ENCODE data around the gene PMM2. TPM values are rescaled to one million over a fixed set of nuclear protein-coding genes. Genes with fewer than 3 reads are reported as not detected.

Gene PMM2
- total and polyA plus RNA-seq, 2 experiments from 2014 or later, result 38.2 to 60.4 TPM

GRCh38 chr16:8807189-8807588, 9.6 kb downstream of the PMM2 start (continued):
- TF ChIP-seq POLR2AphosphoS5 (IDR thresholded peaks at IDR 0.05; ENCODE audit: low read depth) (no peak), EZH2phosphoT487 (IDR thresholded peaks at IDR 0.05; ENCODE audit: unreplicated experiment) (no peak), ZNF114 (CRISPR knock-in tag; IDR thresholded peaks at IDR 0.05) (no peak), JUNB (IDR thresholded peaks at IDR 0.05; ENCODE audit: unreplicated experiment) (no peak), ZNF462 (CRISPR knock-in tag; IDR thresholded peaks at IDR 0.05) (no peak)

GRCh38 chr16:8808009-8808408, 10.4 kb downstream of the PMM2 start:
- H3K27me3 Mint-ChIP-seq (ENCODE audit: insufficient read depth, low read depth, poor library complexity), result peaks cover 7% of the 10 kb centered on the region
- no peaks in the 10 kb centered on the region for H3K27me3 ChIP-seq (ENCODE audit: insufficient read depth)
- no peaks in the 10 kb centered on the region for H3K4me1 ChIP-seq (ENCODE audit: insufficient read depth)
- peaks cover 46% of the 10 kb centered on the region for H3K79me2 ChIP-seq (replicated peaks; ENCODE audit: insufficient read depth)
- no peak overlapping the region for H3K27ac ChIP-seq (ENCODE audit: low read depth)
- peaks cover 96% of the 10 kb centered on the region for H3K36me3 Mint-ChIP-seq (ENCODE audit: low read depth)
- ATAC-seq, result no peak
- H3K27ac Mint-ChIP-seq, result no peak overlapping the region
- H3K4me3 Mint-ChIP-seq, result no peak overlapping the region
- no peak overlapping the region for H2AFZ ChIP-seq
- no peaks in the 10 kb centered on the region; the same call in 2 of the 3 replicates for H3K9me3 Mint-ChIP-seq
- no peak overlapping the region for H3K4me3 ChIP-seq
- H4K20me1 ChIP-seq (replicated peaks; ENCODE audit: insufficient read depth), result peaks cover 19% of the 10 kb centered on the region
- no peak overlapping the region for H3K4me2 ChIP-seq
- peaks cover 19% of the 10 kb centered on the region; the same call in 1 of the 2 replicates for H3F3A ChIP-seq (replicated peaks; ENCODE audit: low read depth)
- H3K9me2 ChIP-seq (ENCODE audit: insufficient read depth), result no peaks in the 10 kb centered on the region
- H3K36me3 ChIP-seq (ENCODE audit: insufficient read depth), result peaks cover 77% of the 10 kb centered on the region
- no peak for DNase-seq (ENCODE audit: low spot score)
- no peaks in the 10 kb centered on the region for H3K4me1 Mint-ChIP-seq
- TF ChIP-seq JUNB (IDR thresholded peaks at IDR 0.05; ENCODE audit: unreplicated experiment) (no peak), REST (IDR thresholded peaks at IDR 0.05; ENCODE audit: unreplicated experiment) (no peak), ETS1 (IDR thresholded peaks at IDR 0.05) (no peak)
